HepG2 (cell line): ENCODE results near the gene ZFYVE28. TPM values are rescaled to one million over a fixed set of nuclear protein-coding genes. Genes with fewer than 3 reads are reported as not detected.

Experiments used
- ARID3A ChIP-seq: IDR thresholded peaks from 2 replicates; pipeline ENCODE4 v1.6.1; 2012; ENCODE audit warnings: low read depth, low read length, improper control_type of control experiment
- ATF1 ChIP-seq: IDR thresholded peaks from 2 replicates; pipeline ENCODE4 v1.6.1; 2016; ENCODE audit warnings: mild to moderate bottlenecking, control low read depth
- CEBPB ChIP-seq: IDR thresholded peaks from 2 replicates; pipeline ENCODE4 v1.6.1; 2011; ENCODE audit warnings: low read depth, low read length, improper control_type of control experiment, borderline replicate concordance
- EHMT2 ChIP-seq: fragments of 200-600 bp; sonication (generic); IDR thresholded peaks from 2 replicates; pipeline ENCODE4 v1.7.0; 2017; ENCODE audit warnings: antibody characterized with exemption, low read depth, low read length, borderline replicate concordance
- MED1 ChIP-seq: sonication (generic); formaldehyde crosslinking; IDR thresholded peaks from 2 replicates; pipeline ENCODE4 v1.4.0; 2020; ENCODE audit warnings: missing genetic modification reagents
- MIXL1 ChIP-seq: IDR thresholded peaks from 2 replicates; pipeline ENCODE4 v1.6.1; 2016
- MLX ChIP-seq: IDR thresholded peaks from 2 replicates; pipeline ENCODE4 v1.6.1; 2016
- PBX2 ChIP-seq: IDR thresholded peaks from 2 replicates; pipeline ENCODE4 v1.6.1; 2016; ENCODE audit warnings: control low read depth
- PCBP1 ChIP-seq: fragments of 200-400 bp; formaldehyde crosslinking; IDR thresholded peaks from 2 replicates; pipeline ENCODE4 v1.6.1; 2017; ENCODE audit warnings: mild to moderate bottlenecking, low read depth, low read length, borderline replicate concordance
- PHF20 ChIP-seq: sonication (generic); formaldehyde crosslinking; IDR thresholded peaks from 2 replicates; pipeline ENCODE4 v1.5.0; 2020; ENCODE audit warnings: mild to moderate bottlenecking, missing genetic modification reagents
- SALL1 ChIP-seq: sonication (generic); formaldehyde crosslinking; IDR thresholded peaks from 2 replicates; pipeline ENCODE4 v1.8.0; 2022; ENCODE audit warnings: mild to moderate bottlenecking, missing genetic modification reagents
- TEAD3 ChIP-seq: optimal IDR thresholded peaks from 2 replicates; pipeline ENCODE3; 2016; ENCODE audit warnings: borderline replicate concordance
- THYN1 ChIP-seq: sonication (generic); formaldehyde crosslinking; IDR thresholded peaks from 2 replicates; pipeline ENCODE4 v1.8.1; 2023; ENCODE audit warnings: low read depth, mild to moderate bottlenecking, moderate library complexity, missing genetic modification reagents, borderline replicate concordance
- XBP1 ChIP-seq: sonication (generic); formaldehyde crosslinking; IDR thresholded peaks from 2 replicates; pipeline ENCODE4 v1.5.0; 2020; ENCODE audit warnings: missing genetic modification reagents
- ZFP62 ChIP-seq: sonication (generic); formaldehyde crosslinking; IDR thresholded peaks from 2 replicates; pipeline ENCODE4 v1.4.0; 2020; ENCODE audit warnings: missing genetic modification reagents
- ZNF12 ChIP-seq: sonication (generic); formaldehyde crosslinking; IDR thresholded peaks from 2 replicates; pipeline ENCODE4 v1.5.0; 2020; ENCODE audit warnings: missing genetic modification reagents
- ZNF317 ChIP-seq: sonication (generic); formaldehyde crosslinking; IDR thresholded peaks from 2 replicates; pipeline ENCODE4 v1.5.0; 2020; ENCODE audit warnings: mild to moderate bottlenecking, missing genetic modification reagents
- ZNF710 ChIP-seq: sonication (generic); formaldehyde crosslinking; IDR thresholded peaks from 2 replicates; pipeline ENCODE4 v1.5.0; 2020; ENCODE audit warnings: mild to moderate bottlenecking, missing genetic modification reagents, borderline replicate concordance
- ZNF747 ChIP-seq: sonication (generic); formaldehyde crosslinking; IDR thresholded peaks from 2 replicates; pipeline ENCODE4 v1.8.1; 2023; ENCODE audit warnings: missing genetic modification reagents, mild to moderate bottlenecking, borderline replicate concordance
- polyA plus RNA-seq, 8 experiments: library from polyadenylated mRNA; depleted of rRNA in 3 of 8; stranded (reverse) in 7 of 8; unstranded in 1 of 8; fragments of >200 nt; fragmentation: Illumina TruSeq in 4 of 8; extraction: Trizol in 4 of 8; gene quantifications; 2 replicates each; pipeline versions ENCODE4 v1.2.1 to v1.2.3, GENCODE V29; 2011 to 2016; ENCODE audit warnings: low read depth in 4 of 8, missing spikeins in 1 of 8, mixed read lengths in 1 of 8; ENCODE audit not compliant: insufficient read depth in 1 of 8
- total RNA-seq, 5 experiments: library from RNA; depleted of rRNA; stranded (reverse); fragments of >200 nt; fragmentation: Illumina TruSeq; extraction: Trizol; gene quantifications; 2 replicates each; pipeline ENCODE4 v1.2.3, GENCODE V29; 2016; ENCODE audit warnings: low read depth in 1 of 5
- TF ChIP-seq, protein P1 (sequence below), 2 experiments: sonication (generic) in 1 of 2; formaldehyde crosslinking in 1 of 2; IDR thresholded peaks; 2 replicates each; pipeline versions ENCODE4 v1.5.1 to v1.6.1; 2011 to 2020; ENCODE audit warnings: borderline replicate concordance in 1 of 2, low read depth in 1 of 2, low read length in 1 of 2, mild to moderate bottlenecking in 1 of 2, missing genetic modification reagents in 1 of 2, moderate library complexity in 1 of 2
- TF ChIP-seq, protein P2 (sequence below): IDR thresholded peaks from 2 replicates; pipeline ENCODE4 v1.6.1; 2016; ENCODE audit warnings: missing compliant biosample characterization, missing genetic modification reagents, borderline replicate concordance

ZFYVE28 gene
- total and polyA plus RNA-seq, 2 of the 13 experiments (the other 11 are each of a cell fraction or from before 2014, with no cell fraction given), result 0.12 to 0.22 TPM

DNA sequence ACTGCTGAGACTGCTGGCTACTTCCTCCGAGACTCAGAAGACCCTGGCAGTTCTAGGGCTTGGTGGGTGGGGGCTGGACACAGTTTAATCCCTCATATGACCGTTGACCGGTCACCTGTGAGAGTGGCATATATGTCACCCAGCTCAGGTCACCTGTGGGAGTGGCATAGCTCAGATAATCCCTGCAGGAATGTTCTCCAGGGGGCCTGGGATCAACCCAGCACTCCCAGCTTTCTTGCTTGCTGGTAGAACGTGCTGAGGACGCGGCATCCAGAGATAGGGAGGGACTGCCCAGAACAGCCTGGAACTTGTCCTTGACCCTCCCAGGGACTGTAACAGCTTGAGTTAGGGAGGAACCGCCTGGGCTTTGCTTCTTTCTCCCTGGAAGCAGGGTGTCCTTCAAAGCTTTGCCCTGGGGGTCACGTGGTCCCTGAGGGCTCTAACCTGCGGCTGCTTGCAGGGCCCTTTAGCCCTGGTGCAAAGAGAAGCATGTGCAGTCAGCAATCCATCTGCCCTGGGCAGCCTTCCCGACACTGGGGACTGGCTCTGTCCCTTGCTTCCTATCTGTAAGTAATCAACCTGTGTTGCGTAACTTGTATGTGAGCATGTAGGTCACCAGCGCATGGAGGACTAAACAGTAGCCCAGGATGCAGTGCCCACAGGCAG is 55.3 kb downstream of the ZFYVE28 start (continued):
- 0 out of 2 replicates have a peak, but pooled peaks have one; percentile 24 for TF ChIP-seq ZNF710 (CRISPR knock-in tag)
- TF ChIP-seq PCBP1, result no peak
- no peak for TF ChIP-seq ATF1 (CRISPR knock-in tag)
- TF ChIP-seq ZFP62, result no peak
- TF ChIP-seq CEBPB, result peak; percentile 96
- no peak for TF ChIP-seq PBX2
- 0 out of 2 replicates have a peak, but pooled peaks have one; percentile 20 for TF ChIP-seq ZNF317 (CRISPR knock-in tag)
- no peak for TF ChIP-seq EHMT2
- no peak for TF ChIP-seq MIXL1 (CRISPR knock-in tag)
- no peak for TF ChIP-seq MLX (CRISPR knock-in tag)
- TF ChIP-seq SALL1 (CRISPR knock-in tag), result peak; percentile 21; the same call in 1 of the 2 replicates
- TF ChIP-seq ZNF747, result 0 out of 2 replicates have a peak, but pooled peaks have one; percentile 34
- TF ChIP-seq, protein P1, sequence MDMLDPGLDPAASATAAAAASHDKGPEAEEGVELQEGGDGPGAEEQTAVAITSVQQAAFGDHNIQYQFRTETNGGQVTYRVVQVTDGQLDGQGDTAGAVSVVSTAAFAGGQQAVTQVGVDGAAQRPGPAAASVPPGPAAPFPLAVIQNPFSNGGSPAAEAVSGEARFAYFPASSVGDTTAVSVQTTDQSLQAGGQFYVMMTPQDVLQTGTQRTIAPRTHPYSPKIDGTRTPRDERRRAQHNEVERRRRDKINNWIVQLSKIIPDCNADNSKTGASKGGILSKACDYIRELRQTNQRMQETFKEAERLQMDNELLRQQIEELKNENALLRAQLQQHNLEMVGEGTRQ (IDR thresholded peaks at IDR 0.05; ENCODE audit: low read depth, low read length), result peak; percentile 48; the same call in 1 of the 2 replicates
- TF ChIP-seq, protein P1 (CRISPR knock-in tag; IDR thresholded peaks at IDR 0.05; ENCODE audit: borderline replicate concordance), result peak; percentile 81; the same call in 1 of the 2 replicates
- no peak for TF ChIP-seq ARID3A
- TF ChIP-seq MED1 (CRISPR knock-in tag), result peak; percentile 43; the same call in 1 of the 2 replicates
- no peak for TF ChIP-seq ZNF12
- TF ChIP-seq XBP1 (CRISPR knock-in tag), result no peak
- TF ChIP-seq, protein P2, sequence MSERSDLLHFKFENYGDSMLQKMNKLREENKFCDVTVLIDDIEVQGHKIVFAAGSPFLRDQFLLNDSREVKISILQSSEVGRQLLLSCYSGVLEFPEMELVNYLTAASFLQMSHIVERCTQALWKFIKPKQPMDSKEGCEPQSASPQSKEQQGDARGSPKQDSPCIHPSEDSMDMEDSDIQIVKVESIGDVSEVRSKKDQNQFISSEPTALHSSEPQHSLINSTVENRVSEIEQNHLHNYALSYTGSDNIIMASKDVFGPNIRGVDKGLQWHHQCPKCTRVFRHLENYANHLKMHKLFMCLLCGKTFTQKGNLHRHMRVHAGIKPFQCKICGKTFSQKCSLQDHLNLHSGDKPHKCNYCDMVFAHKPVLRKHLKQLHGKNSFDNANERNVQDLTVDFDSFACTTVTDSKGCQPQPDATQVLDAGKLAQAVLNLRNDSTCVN (CRISPR knock-in tag), result no peak
- TF ChIP-seq THYN1, result no peak
- no peak for TF ChIP-seq PHF20 (CRISPR knock-in tag)
- no peak for TF ChIP-seq TEAD3 (CRISPR knock-in tag)
